Neural progenitor cell (in vitro differentiated cells): Measurements from ENCODE around the gene HIGD1B. TPM values are rescaled to one million over a fixed set of nuclear protein-coding genes. Genes with fewer than 3 reads are reported as not detected.

Experiments
- DNase-seq: peaks from one replicate; pipeline ENCODE4 v3.0.0-alpha.2; 2016; ENCODE audit warnings: low spot score
- H2AFZ ChIP-seq: fragments of 200-600 bp; sonication (generic); replicated peaks from 2 replicates; pipeline ENCODE4 v1.6.1; 2016; ENCODE audit warnings: antibody characterized with exemption
- H3F3A ChIP-seq: fragments of 200-600 bp; sonication (generic); 2 replicates; pipeline ENCODE4 v1.6.1; 2016; ENCODE audit warnings: antibody characterized with exemption, low read depth
- H3K27ac ChIP-seq: fragments of 200-600 bp; sonication (generic); 2 replicates; pipeline ENCODE4 v1.5.1; 2016; ENCODE audit warnings: mild to moderate bottlenecking
- H3K27me3 ChIP-seq: fragments of 200-600 bp; sonication (generic); 2 replicates; pipeline ENCODE4 v1.6.1; 2016; ENCODE audit warnings: mild to moderate bottlenecking, moderate library complexity
- H3K36me3 ChIP-seq: fragments of 200-600 bp; sonication (generic); 2 replicates; pipeline ENCODE4 v1.5.1; 2016
- H3K4me1 ChIP-seq: fragments of 200-600 bp; sonication (generic); 2 replicates; pipeline ENCODE4 v1.6.1; 2016; ENCODE audit warnings: mixed run types
- H3K4me2 ChIP-seq: fragments of 200-600 bp; sonication (generic); 2 replicates; pipeline ENCODE4 v1.6.1; 2016
- H3K4me3 ChIP-seq: fragments of 200-600 bp; sonication (generic); 2 replicates; pipeline ENCODE4 v1.5.1; 2016
- H3K79me2 ChIP-seq: fragments of 200-600 bp; sonication (generic); 2 replicates; pipeline ENCODE4 v1.6.1; 2016; ENCODE audit warnings: low read depth
- H3K9ac ChIP-seq: fragments of 200-600 bp; sonication (generic); 2 replicates; pipeline ENCODE4 v1.6.1; 2016
- H3K9me3 ChIP-seq: fragments of 200-600 bp; sonication (generic); 2 replicates; pipeline ENCODE4 v1.5.1; 2016; ENCODE audit warnings: low read depth
- H4K20me1 ChIP-seq: fragments of 200-600 bp; sonication (generic); 2 replicates; pipeline ENCODE4 v1.6.1; 2016; ENCODE audit warnings: low read depth
- H3K27ac Mint-ChIP-seq: 3 replicates; pipeline ENCODE4 v1.8.0; 2021; ENCODE audit warnings: mixed read lengths
- H3K27me3 Mint-ChIP-seq: 2 replicates; pipeline ENCODE4 v1.8.0; 2022; ENCODE audit warnings: low read depth, mild to moderate bottlenecking, inconsistent platforms, moderate library complexity, mixed read lengths; ENCODE audit not compliant: insufficient read depth
- H3K36me3 Mint-ChIP-seq: 3 replicates; pipeline ENCODE4 v1.8.0; 2021; ENCODE audit warnings: mixed read lengths
- H3K4me1 Mint-ChIP-seq: 3 replicates; pipeline ENCODE4 v1.8.0; 2021; ENCODE audit warnings: mixed read lengths
- H3K4me3 Mint-ChIP-seq: 3 replicates; pipeline ENCODE4 v1.8.0; 2021; ENCODE audit warnings: mild to moderate bottlenecking, moderate library complexity, mixed read lengths
- H3K9me3 Mint-ChIP-seq: 3 replicates; pipeline ENCODE4 v1.8.0; 2020; ENCODE audit warnings: mixed read lengths
- CTCF ChIP-seq: fragments of 200-600 bp; sonication (generic); IDR thresholded peaks from 2 replicates; pipeline ENCODE4 v1.5.1; 2017; ENCODE audit warnings: antibody characterized with exemption, mild to moderate bottlenecking
- EZH2 ChIP-seq: fragments of 200-600 bp; sonication (generic); IDR thresholded peaks from 2 replicates; pipeline ENCODE4 v1.6.1; 2017; ENCODE audit warnings: antibody characterized with exemption, mild to moderate bottlenecking, moderate library complexity
- EZH2phosphoT487 ChIP-seq: fragments of 200-600 bp; sonication (generic); IDR thresholded peaks from 2 replicates; pipeline ENCODE4 v1.6.1; 2017; ENCODE audit warnings: antibody characterized with exemption
- total RNA-seq: library from RNA; depleted of rRNA; stranded (reverse); fragments of >200 nt; gene quantifications from 2 replicates; pipeline ENCODE4 v1.2.3, GENCODE V29; 2015; ENCODE audit warnings: low replicate concordance

The HIGD1B gene
- total RNA-seq, 1 donor from 2014 or later = not detected

- Histone ChIP-seq H3F3A (no peaks in the 10 kb centered on the region), H3K36me3 (peaks cover 6% of the 10 kb centered on the region), H3K27ac (no peak overlapping the region), H3K4me1 (no peaks in the 10 kb centered on the region), H2AFZ (no peak overlapping the region), H3K4me3 (no peak overlapping the region), H3K9ac (no peak overlapping the region), H3K27me3 (no peaks in the 10 kb centered on the region), H3K79me2 (peaks cover 43% of the 10 kb centered on the region), H3K9me3 (no peaks in the 10 kb centered on the region), H3K4me2 (no peak overlapping the region), H4K20me1 (peaks cover 34% of the 10 kb centered on the region)
- no peak for TF ChIP-seq CTCF
- TF ChIP-seq EZH2 = no peak
- no peak for TF ChIP-seq EZH2phosphoT487
- Mint-ChIP-seq H3K9me3 (no peaks in the 10 kb centered on the region), H3K27me3 (peaks cover 2% of the 10 kb centered on the region), H3K4me3 (no peak overlapping the region), H3K36me3 (peaks cover 21% of the 10 kb centered on the region), H3K4me1 (no peaks in the 10 kb centered on the region), H3K27ac (no peak overlapping the region)
- DNase-seq = no peak
These were observed 39.3 kb downstream of the HIGD1B start for GRCh38 chr17:44887016-44887415.

GRCh38 chr17:44887971-44888954 lies 40.6 kb downstream of the HIGD1B start:
- Histone ChIP-seq H2AFZ (no peak overlapping the region), H3K4me2 (no peak overlapping the region), H3K9me3 (no peaks in the 10 kb centered on the region), H3K27ac (no peak overlapping the region), H3F3A (no peaks in the 10 kb centered on the region), H4K20me1 (peaks cover 36% of the 10 kb centered on the region), H3K9ac (no peak overlapping the region), H3K27me3 (no peaks in the 10 kb centered on the region), H3K36me3 (peaks cover 6% of the 10 kb centered on the region), H3K79me2 (peaks cover 54% of the 10 kb centered on the region), H3K4me3 (no peak overlapping the region), H3K4me1 (no peaks in the 10 kb centered on the region)
- peaks cover 18% of the 10 kb centered on the region for H3K36me3 Mint-ChIP-seq
- no peak overlapping the region for H3K27ac Mint-ChIP-seq
- no peaks in the 10 kb centered on the region for H3K4me1 Mint-ChIP-seq
- TF ChIP-seq EZH2 (no peak), CTCF (no peak), EZH2phosphoT487 (no peak)
- DNase-seq = no peak
- H3K27me3 Mint-ChIP-seq = peaks cover 2% of the 10 kb centered on the region
- H3K9me3 Mint-ChIP-seq = no peaks in the 10 kb centered on the region
- H3K4me3 Mint-ChIP-seq = no peak overlapping the region

GRCh38 chr17:44889003-44889402 lies 41.3 kb downstream of the HIGD1B start:
- no peak for DNase-seq
- Mint-ChIP-seq H3K27ac (no peak overlapping the region), H3K27me3 (peaks cover 2% of the 10 kb centered on the region), H3K4me3 (no peak overlapping the region), H3K36me3 (peaks cover 15% of the 10 kb centered on the region), H3K4me1 (no peaks in the 10 kb centered on the region), H3K9me3 (no peaks in the 10 kb centered on the region)
- H3K27ac ChIP-seq = no peak overlapping the region
- no peaks in the 10 kb centered on the region for H3F3A ChIP-seq
- no peak overlapping the region for H3K4me2 ChIP-seq
- no peaks in the 10 kb centered on the region for H3K27me3 ChIP-seq
- H3K4me1 ChIP-seq = no peaks in the 10 kb centered on the region
- H2AFZ ChIP-seq = no peak overlapping the region
- H3K9me3 ChIP-seq = no peaks in the 10 kb centered on the region
- peaks cover 57% of the 10 kb centered on the region for H3K79me2 ChIP-seq
- TF ChIP-seq EZH2phosphoT487 (no peak), CTCF (no peak), EZH2 (no peak)
- peaks cover 6% of the 10 kb centered on the region for H3K36me3 ChIP-seq
- no peak overlapping the region for H3K4me3 ChIP-seq
- H3K9ac ChIP-seq = no peak overlapping the region
- H4K20me1 ChIP-seq = peaks cover 36% of the 10 kb centered on the region
